ENCODE results near the gene STAB1. TPM values are rescaled to one million over a fixed set of nuclear protein-coding genes. Genes with fewer than 3 reads are reported as not detected.

STAB1 gene
- total and polyA plus RNA-seq, 2 of the 13 experiments (the other 11 are each of a cell fraction or from before 2014, with no cell fraction given): 0.09 to 0.34 TPM

- TF ChIP-seq NR2F1 (CRISPR knock-in tag; IDR thresholded peaks at IDR 0.05) (no peak), BCL6 (CRISPR knock-in tag; IDR thresholded peaks at IDR 0.05) (0 out of 2 replicates have a peak, but pooled peaks have one; percentile 51), MEF2D (CRISPR knock-in tag; IDR thresholded peaks at IDR 0.05) (peak; percentile 74), TBP (CRISPR knock-in tag; IDR thresholded peaks at IDR 0.05) (no peak), ZNF296 (CRISPR knock-in tag; conservative IDR thresholded peaks at IDR 0.05) (no peak), TIGD3 (CRISPR knock-in tag; IDR thresholded peaks at IDR 0.05; ENCODE audit: borderline replicate concordance) (peak; percentile 78; the same call in 1 of the 2 replicates), KLF16 (CRISPR knock-in tag; IDR thresholded peaks at IDR 0.05) (no peak), ZC3H13 (CRISPR knock-in tag; IDR thresholded peaks at IDR 0.05) (no peak; the same call in 1 of the 2 replicates), PAXIP1 (CRISPR knock-in tag; conservative IDR thresholded peaks at IDR 0.05) (peak; percentile 46; the same call in 1 of the 2 replicates), MAFF (IDR thresholded peaks at IDR 0.05; ENCODE audit: low read depth, low read length) (no peak), ZNF224 (CRISPR knock-in tag; IDR thresholded peaks at IDR 0.05) (no peak), TP53 (CRISPR knock-in tag; conservative IDR thresholded peaks at IDR 0.05) (no peak), ZNF883 (CRISPR knock-in tag; IDR thresholded peaks at IDR 0.05; ENCODE audit: not compliant biosample characterization) (peak; percentile 23), SAP130 (CRISPR knock-in tag; IDR thresholded peaks at IDR 0.05; ENCODE audit: low read depth) (peak; percentile 88), ZNF484 (CRISPR knock-in tag; IDR thresholded peaks at IDR 0.05; ENCODE audit: borderline replicate concordance, low read depth) (no peak), HMGA1 (CRISPR knock-in tag; conservative IDR thresholded peaks at IDR 0.05) (no peak), SCMH1 (CRISPR knock-in tag; IDR thresholded peaks at IDR 0.05; ENCODE audit: borderline replicate concordance) (no peak)
- TF ChIP-seq, protein P1, sequence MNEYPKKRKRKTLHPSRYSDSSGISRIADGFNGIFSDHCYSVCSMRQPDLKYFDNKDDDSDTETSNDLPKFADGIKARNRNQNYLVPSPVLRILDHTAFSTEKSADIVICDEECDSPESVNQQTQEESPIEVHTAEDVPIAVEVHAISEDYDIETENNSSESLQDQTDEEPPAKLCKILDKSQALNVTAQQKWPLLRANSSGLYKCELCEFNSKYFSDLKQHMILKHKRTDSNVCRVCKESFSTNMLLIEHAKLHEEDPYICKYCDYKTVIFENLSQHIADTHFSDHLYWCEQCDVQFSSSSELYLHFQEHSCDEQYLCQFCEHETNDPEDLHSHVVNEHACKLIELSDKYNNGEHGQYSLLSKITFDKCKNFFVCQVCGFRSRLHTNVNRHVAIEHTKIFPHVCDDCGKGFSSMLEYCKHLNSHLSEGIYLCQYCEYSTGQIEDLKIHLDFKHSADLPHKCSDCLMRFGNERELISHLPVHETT (CRISPR knock-in tag; conservative IDR thresholded peaks at IDR 0.05): no peak
- TF ChIP-seq, protein P2, sequence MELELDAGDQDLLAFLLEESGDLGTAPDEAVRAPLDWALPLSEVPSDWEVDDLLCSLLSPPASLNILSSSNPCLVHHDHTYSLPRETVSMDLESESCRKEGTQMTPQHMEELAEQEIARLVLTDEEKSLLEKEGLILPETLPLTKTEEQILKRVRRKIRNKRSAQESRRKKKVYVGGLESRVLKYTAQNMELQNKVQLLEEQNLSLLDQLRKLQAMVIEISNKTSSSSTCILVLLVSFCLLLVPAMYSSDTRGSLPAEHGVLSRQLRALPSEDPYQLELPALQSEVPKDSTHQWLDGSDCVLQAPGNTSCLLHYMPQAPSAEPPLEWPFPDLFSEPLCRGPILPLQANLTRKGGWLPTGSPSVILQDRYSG (CRISPR knock-in tag; IDR thresholded peaks at IDR 0.05): no peak
- TF ChIP-seq, protein P3, sequence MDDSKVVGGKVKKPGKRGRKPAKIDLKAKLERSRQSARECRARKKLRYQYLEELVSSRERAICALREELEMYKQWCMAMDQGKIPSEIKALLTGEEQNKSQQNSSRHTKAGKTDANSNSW (CRISPR knock-in tag; IDR thresholded peaks at IDR 0.05; ENCODE audit: borderline replicate concordance): no peak; the same call in 1 of the 2 replicates
Observed at GRCh38 chr3:52455283-52456168, 39.6 kb upstream of the STAB1 start, which contains the start of gene NISCH (continued).

All from HepG2 (cell line).